ENCODE data around the gene ABR. TPM values are rescaled to one million over a fixed set of nuclear protein-coding genes. Genes with fewer than 3 reads are reported as not detected.

ABR gene
- total RNA-seq, 1 donor from 2014 or later = 119 TPM

GRCh38 chr17:1146561-1147265 lies 33.1 kb downstream of the ABR start:
- DNase-seq (ENCODE audit: low spot score) = no peak
- Mint-ChIP-seq H3K27me3 (ENCODE audit: low read depth) (no peaks in the 10 kb centered on the region), H3K9me3 (ENCODE audit: low read depth) (no peaks in the 10 kb centered on the region), H3K36me3 (ENCODE audit: low read depth) (peaks cover 2% of the 10 kb centered on the region), H3K4me1 (ENCODE audit: low read depth) (peaks cover 14% of the 10 kb centered on the region), H3K4me3 (ENCODE audit: unreplicated experiment) (no peak overlapping the region), H3K27ac (ENCODE audit: unreplicated experiment) (no peak overlapping the region)
- no peak for TF ChIP-seq CTCF (IDR thresholded peaks at IDR 0.05)

GRCh38 chr17:1145311-1145986 lies 34.3 kb downstream of the ABR start:
- no peak overlapping the region for H3K27ac Mint-ChIP-seq (ENCODE audit: unreplicated experiment)
- no peak for TF ChIP-seq CTCF (IDR thresholded peaks at IDR 0.05)
- H3K36me3 Mint-ChIP-seq (ENCODE audit: low read depth) = no peaks in the 10 kb centered on the region
- no peaks in the 10 kb centered on the region for H3K9me3 Mint-ChIP-seq (ENCODE audit: low read depth)
- DNase-seq (ENCODE audit: low spot score) = no peak
- no peaks in the 10 kb centered on the region for H3K27me3 Mint-ChIP-seq (ENCODE audit: low read depth)
- H3K4me3 Mint-ChIP-seq (ENCODE audit: unreplicated experiment) = no peak overlapping the region
- peaks cover 10% of the 10 kb centered on the region for H3K4me1 Mint-ChIP-seq (ENCODE audit: low read depth)

- Mint-ChIP-seq H3K4me1 (ENCODE audit: low read depth) (peaks cover 21% of the 10 kb centered on the region), H3K36me3 (ENCODE audit: low read depth) (no peaks in the 10 kb centered on the region), H3K4me3 (ENCODE audit: unreplicated experiment) (no peak overlapping the region), H3K27ac (ENCODE audit: unreplicated experiment) (no peak overlapping the region), H3K27me3 (ENCODE audit: low read depth) (no peaks in the 10 kb centered on the region), H3K9me3 (ENCODE audit: low read depth) (no peaks in the 10 kb centered on the region)
- DNase-seq (ENCODE audit: low spot score) = no peak
- no peak for TF ChIP-seq CTCF (IDR thresholded peaks at IDR 0.05)
Observed at GRCh38 chr17:1144162-1144561, 35.6 kb downstream of the ABR start.

- Mint-ChIP-seq H3K27ac (ENCODE audit: unreplicated experiment) (no peak overlapping the region), H3K36me3 (ENCODE audit: low read depth) (no peaks in the 10 kb centered on the region), H3K4me3 (ENCODE audit: unreplicated experiment) (no peak overlapping the region), H3K9me3 (ENCODE audit: low read depth) (no peaks in the 10 kb centered on the region), H3K27me3 (ENCODE audit: low read depth) (no peaks in the 10 kb centered on the region), H3K4me1 (ENCODE audit: low read depth) (peaks cover 27% of the 10 kb centered on the region)
- no peak for TF ChIP-seq CTCF (IDR thresholded peaks at IDR 0.05)
- no peak for DNase-seq (ENCODE audit: low spot score)
Observed at GRCh38 chr17:1143573-1143972, 36.2 kb downstream of the ABR start.

- H3K9me3 Mint-ChIP-seq (ENCODE audit: low read depth) = no peaks in the 10 kb centered on the region
- H3K36me3 Mint-ChIP-seq (ENCODE audit: low read depth) = no peaks in the 10 kb centered on the region
- H3K27me3 Mint-ChIP-seq (ENCODE audit: low read depth) = no peaks in the 10 kb centered on the region
- peaks cover 31% of the 10 kb centered on the region for H3K4me1 Mint-ChIP-seq (ENCODE audit: low read depth)
- H3K4me3 Mint-ChIP-seq (ENCODE audit: unreplicated experiment) = no peak overlapping the region
- no peak overlapping the region for H3K27ac Mint-ChIP-seq (ENCODE audit: unreplicated experiment)
- TF ChIP-seq CTCF (IDR thresholded peaks at IDR 0.05) = no peak
- no peak for DNase-seq (ENCODE audit: low spot score)
Observed at GRCh38 chr17:1142561-1142971, 37.2 kb downstream of the ABR start.

All from chondrocyte (in vitro differentiated cells).